Measurements from ENCODE around the gene PAX7. TPM values are rescaled to one million over a fixed set of nuclear protein-coding genes. Genes with fewer than 3 reads are reported as not detected.

The PAX7 gene
- total RNA-seq, 2 donors from 2014 or later, result not detected

DNA sequence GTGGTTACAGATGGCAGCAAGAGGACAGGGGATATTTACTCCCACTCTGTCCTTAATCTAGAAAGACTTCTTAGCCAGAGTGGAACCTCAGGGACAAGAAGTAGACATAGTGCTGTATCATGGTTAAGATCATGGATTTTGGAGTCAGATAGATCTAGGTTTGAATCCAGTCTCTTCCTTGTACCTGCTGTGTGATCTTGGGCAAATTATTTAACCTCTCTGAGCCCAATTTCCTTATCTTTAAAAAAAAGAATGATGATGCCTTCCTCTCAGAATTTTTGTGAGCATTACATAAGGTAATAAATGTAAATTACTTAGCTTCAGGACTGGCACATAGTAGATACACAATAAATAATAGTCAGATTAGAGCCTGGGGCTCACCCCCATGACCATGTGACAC is 150.4 kb downstream of the PAX7 start:
- H3K36me3 ChIP-seq, result no peaks in the 10 kb centered on the region
- no peaks in the 10 kb centered on the region for H3K9me3 ChIP-seq
- ATAC-seq (ENCODE audit: insufficient number of reproducible peaks, low FRiP score, low read depth) (no peak), DNase-seq (ENCODE audit: low spot score) (no peak)
- TF ChIP-seq CTCF (IDR thresholded peaks at IDR 0.05), result no peak
- H3K27ac ChIP-seq, result no peak overlapping the region
- H3K4me1 ChIP-seq (ENCODE audit: control insufficient read depth in 1 of 2, low read depth in 2 of 2), result no peaks in the 10 kb centered on the region
- H3K4me3 ChIP-seq, result no peak overlapping the region
- H3K27me3 ChIP-seq (replicated peaks; ENCODE audit: insufficient read depth), result no peaks in the 10 kb centered on the region

GRCh38 chr1:18783705-18784481 is 153.2 kb downstream of the PAX7 start:
- Histone ChIP-seq H3K9me3 (no peaks in the 10 kb centered on the region), H3K36me3 (no peaks in the 10 kb centered on the region), H3K4me3 (no peak overlapping the region), H3K27ac (no peak overlapping the region), H3K27me3 (replicated peaks; ENCODE audit: insufficient read depth) (no peaks in the 10 kb centered on the region), H3K4me1 (ENCODE audit: control insufficient read depth in 1 of 2, low read depth in 2 of 2) (no peaks in the 10 kb centered on the region)
- no peak for ATAC-seq (ENCODE audit: insufficient number of reproducible peaks, low FRiP score, low read depth)
- DNase-seq (ENCODE audit: low spot score), result no peak
- no peak for TF ChIP-seq CTCF (IDR thresholded peaks at IDR 0.05)

- Histone ChIP-seq H3K9me3 (no peaks in the 10 kb centered on the region), H3K4me1 (ENCODE audit: control insufficient read depth in 1 of 2, low read depth in 2 of 2) (no peaks in the 10 kb centered on the region), H3K4me3 (no peak overlapping the region), H3K27me3 (replicated peaks; ENCODE audit: insufficient read depth) (no peaks in the 10 kb centered on the region), H3K36me3 (no peaks in the 10 kb centered on the region), H3K27ac (no peak overlapping the region)
- DNase-seq (ENCODE audit: low spot score), result no peak
- no peak for TF ChIP-seq CTCF (IDR thresholded peaks at IDR 0.05)
- no peak for ATAC-seq (ENCODE audit: insufficient number of reproducible peaks, low FRiP score, low read depth)
These were observed 153.8 kb downstream of the PAX7 start for GRCh38 chr1:18784482-18784831.

DNA sequence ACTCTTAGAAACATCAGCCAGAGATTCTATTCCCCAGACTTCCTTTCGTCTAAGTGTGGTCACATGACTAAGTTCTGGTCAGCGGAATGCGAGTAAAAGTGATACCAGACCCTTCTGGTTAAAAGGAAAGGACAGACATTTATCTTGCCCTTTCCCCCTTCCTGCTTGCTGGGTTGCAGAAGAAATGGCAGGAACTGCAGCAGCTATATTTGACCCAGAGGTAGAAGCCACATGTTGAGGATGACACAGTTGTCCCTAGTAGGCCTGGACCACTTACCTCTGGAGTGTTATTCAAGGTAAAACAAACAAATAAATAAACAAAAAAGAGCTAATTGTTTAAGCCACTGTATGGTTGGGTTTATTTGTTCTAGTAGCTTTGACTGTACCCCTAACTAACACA is 155.5 kb downstream of the PAX7 start:
- H3K27me3 ChIP-seq (replicated peaks; ENCODE audit: insufficient read depth), result no peaks in the 10 kb centered on the region

DNA sequence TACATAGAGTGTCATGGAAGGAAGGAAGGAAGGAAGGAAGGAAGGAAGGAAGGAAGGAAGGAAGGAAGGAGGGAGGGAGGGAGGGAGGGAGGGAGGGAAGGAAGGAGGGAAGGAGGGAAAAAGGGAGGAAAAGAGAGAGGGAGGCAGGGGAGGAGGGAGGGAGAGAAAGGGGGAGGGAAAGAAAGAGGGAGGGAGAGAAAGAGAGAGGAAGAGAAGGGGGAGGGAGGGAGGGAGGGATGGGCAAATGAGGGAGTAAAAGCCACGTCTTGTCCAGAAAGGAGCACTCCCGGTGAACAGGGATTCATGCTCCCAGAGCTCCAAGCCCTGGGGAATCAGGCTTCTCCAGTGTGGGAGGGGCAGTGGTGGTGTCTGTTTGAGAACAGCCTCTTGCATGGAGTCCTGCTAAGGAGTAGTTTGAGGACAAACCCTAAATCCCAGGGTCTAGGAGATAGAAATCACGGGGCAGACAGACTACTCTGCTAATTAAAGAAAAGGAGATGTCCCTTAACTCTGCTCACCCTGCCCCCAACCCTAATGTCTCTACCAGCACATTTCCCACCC is 157.3 kb downstream of the PAX7 start:
- no peaks in the 10 kb centered on the region for H3K27me3 ChIP-seq (replicated peaks; ENCODE audit: insufficient read depth)
- H3K9me3 ChIP-seq, result peaks cover 3% of the 10 kb centered on the region
- no peak for ATAC-seq (ENCODE audit: insufficient number of reproducible peaks, low FRiP score, low read depth)
- H3K4me3 ChIP-seq, result no peak overlapping the region
- no peaks in the 10 kb centered on the region for H3K36me3 ChIP-seq
- no peaks in the 10 kb centered on the region for H3K4me1 ChIP-seq (ENCODE audit: control insufficient read depth in 1 of 2, low read depth in 2 of 2)
- H3K27ac ChIP-seq, result no peak overlapping the region
- no peak for DNase-seq (ENCODE audit: low spot score)
- TF ChIP-seq CTCF (IDR thresholded peaks at IDR 0.05), result no peak

More for the DNA sequence above, 155.5 kb downstream of the PAX7 start:
- H3K27ac ChIP-seq, result no peak overlapping the region
- no peak for ATAC-seq (ENCODE audit: insufficient number of reproducible peaks, low FRiP score, low read depth)
- H3K9me3 ChIP-seq, result no peaks in the 10 kb centered on the region
- no peaks in the 10 kb centered on the region for H3K36me3 ChIP-seq
- no peaks in the 10 kb centered on the region for H3K4me1 ChIP-seq (ENCODE audit: control insufficient read depth in 1 of 2, low read depth in 2 of 2)
- no peak for TF ChIP-seq CTCF (IDR thresholded peaks at IDR 0.05)
- no peak for DNase-seq (ENCODE audit: low spot score)
- no peak overlapping the region for H3K4me3 ChIP-seq
